Stomach (tissue), 9 donors: ENCODE data around the gene TRIOBP. TPM values are rescaled to one million over a fixed set of nuclear protein-coding genes. Genes with fewer than 3 reads are reported as not detected.
A peak's percentile ranks its signal among the peaks of the same experiment; 100 is the strongest.

Experiments
- DNase-seq, 2 donors: peaks; one replicate each; pipeline versions ENCODE4 v3.0.0 to v3.0.0-alpha.2; 2013 to 2019
- H3K27ac ChIP-seq, 5 donors: fragments of 200-600 bp in 4 of 5; sonication (generic) in 4 of 5; one replicate each; pipeline ENCODE4 v1.5.1; 2013 to 2019; ENCODE audit warnings: mild to moderate bottlenecking in 1 of 5, moderate library complexity in 1 of 5
- H3K27me3 ChIP-seq, 3 donors: fragments of 200-600 bp; sonication (generic); one replicate each; pipeline ENCODE4 v1.5.1; 2017 to 2019; ENCODE audit warnings: mixed run types in 1 of 3
- H3K36me3 ChIP-seq, 4 donors: fragments of 200-600 bp; sonication (generic); 1 replicate in 3 of 4; 2 replicates in 1 of 4; pipeline ENCODE4 v1.5.1; 2016 to 2019
- H3K4me1 ChIP-seq, 4 donors: fragments of 200-600 bp; sonication (generic); one replicate each; pipeline ENCODE4 v1.5.1; 2016 to 2019
- H3K4me3 ChIP-seq, 4 donors: fragments of 200-600 bp; sonication (generic) in 3 of 4; one replicate each; pipeline ENCODE4 v1.5.1; 2016 to 2019; ENCODE audit warnings: mild to moderate bottlenecking in 1 of 4
- H3K9me3 ChIP-seq, 4 donors: fragments of 200-600 bp; sonication (generic); one replicate each; pipeline ENCODE4 v1.5.1; 2016 to 2019
- EP300 ChIP-seq: sonication (generic); formaldehyde crosslinking; IDR thresholded peaks from one replicate; pipeline ENCODE4 v1.6.1; 2017; ENCODE audit warnings: antibody characterized with exemption
- POLR2A ChIP-seq, 4 donors: fragments of 450-650 bp; IDR thresholded peaks; one replicate each; pipeline ENCODE4 v1.6.1; 2016; ENCODE audit warnings: antibody characterized with exemption in 4 of 4, control low read depth in 2 of 4, mild to moderate bottlenecking in 1 of 4, moderate library complexity in 1 of 4
- POLR2AphosphoS5 ChIP-seq, 3 donors: sonication (generic); formaldehyde crosslinking; IDR thresholded peaks; one replicate each; pipeline ENCODE4 v1.6.1; 2016; ENCODE audit warnings: antibody characterized with exemption in 3 of 3
- WGBS, 5 donors: extraction: QIAGEN DNeasy Blood & Tissue Kit in 3 of 5; methylation state at CpG; one replicate each; pipeline versions ENCODE4 v1.1.5 to v1.1.7; 2013 to 2018; 5-methylcytosine and 5-hydroxymethylcytosine counted together
- intact Hi-C: fragments of 100-400 bp; cut with DNase I; formaldehyde crosslinking; loops from one replicate; pipeline ENCODE4 v1.15.1; 2023; ENCODE audit warnings: low total_unique reads
- polyA plus RNA-seq, 3 donors: library from polyadenylated mRNA; stranded (reverse); fragments of 200-250 nt; gene quantifications; one replicate each; pipeline ENCODE4 v1.2.3, GENCODE V29; 2013
- total RNA-seq, 5 donors: library from RNA; depleted of rRNA; stranded (reverse); fragments of >200 nt; gene quantifications; one replicate each; pipeline versions ENCODE4 v1.1.0 to v1.2.3, GENCODE V29; 2014 to 2016
- TF ChIP-seq, protein P1 (sequence below), 7 experiments: fragments of 450-650 bp in 4 of 7; fragments of 200-600 bp in 3 of 7; sonication (generic) in 3 of 7; IDR thresholded peaks; one replicate each; pipeline ENCODE4 v1.5.1; 2016 to 2019; ENCODE audit warnings: antibody characterized with exemption in 7 of 7, control low read depth in 2 of 7, mild to moderate bottlenecking in 1 of 7
- donor health status: healthy with polysubstance abuse.
- donor health status: Bipolar disorder and iron deficiency.
- donor health status: healthy.

TRIOBP gene
- total and polyA plus RNA-seq, 8 donors, result 30.6 to 355 (median 86.1) TPM

DNA sequence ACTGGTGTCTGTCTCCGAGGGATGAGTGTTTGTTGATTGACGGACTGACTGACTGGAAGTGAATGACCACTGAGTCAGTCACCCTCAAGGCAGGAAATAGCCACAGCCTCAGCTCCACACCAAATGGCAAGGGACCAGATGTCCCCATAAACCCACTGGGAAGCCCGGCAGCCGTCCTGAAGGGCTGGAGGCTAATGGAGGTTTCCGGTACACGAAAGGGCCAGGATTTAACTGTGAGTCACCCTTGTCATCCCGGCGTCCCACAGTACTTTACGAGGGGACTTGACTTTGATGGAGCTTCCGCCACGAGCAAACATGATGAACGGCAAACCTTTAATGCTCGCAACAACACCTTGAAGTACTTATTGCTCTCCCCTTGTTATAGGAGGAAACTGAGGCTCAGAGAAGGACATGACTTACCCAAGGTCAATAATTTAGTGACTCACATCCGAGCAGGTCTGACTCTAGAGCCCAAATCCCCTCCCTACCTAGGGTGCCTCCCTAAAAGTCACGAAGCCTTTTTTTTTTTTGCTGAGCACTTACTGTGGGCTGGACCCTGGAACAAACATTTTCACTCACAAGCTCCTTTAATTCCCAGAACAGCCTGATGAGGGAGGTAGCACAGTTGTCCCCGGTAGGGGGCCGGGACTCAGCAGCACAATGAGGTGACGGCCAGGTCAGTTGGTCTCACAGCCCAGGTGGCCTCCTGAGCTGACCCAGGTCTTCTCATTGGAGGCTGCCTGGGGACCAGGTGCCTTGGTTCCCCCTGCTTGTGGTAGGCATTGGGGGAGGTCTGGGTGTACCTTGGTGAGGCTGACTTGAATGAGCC is 85.7 kb downstream of the TRIOBP start:
- peak in 1 of 2 donors; percentile 15 for DNase-seq
- peaks cover 6 to 25% (median 21%) of the 10 kb centered on the region in 4 donors for H3K4me1 ChIP-seq
- H3K36me3 ChIP-seq, result no peaks in the 10 kb centered on the region
- no peaks in the 10 kb centered on the region for H3K9me3 ChIP-seq
- H3K27me3 ChIP-seq, result no peaks in the 10 kb centered on the region
- H3K27ac ChIP-seq, result no peak overlapping the region
- TF ChIP-seq EP300 (no peak), POLR2AphosphoS5 (IDR thresholded peaks at IDR 0.05) (no peak), POLR2A (IDR thresholded peaks at IDR 0.05) (no peak)
- TF ChIP-seq, protein P1, sequence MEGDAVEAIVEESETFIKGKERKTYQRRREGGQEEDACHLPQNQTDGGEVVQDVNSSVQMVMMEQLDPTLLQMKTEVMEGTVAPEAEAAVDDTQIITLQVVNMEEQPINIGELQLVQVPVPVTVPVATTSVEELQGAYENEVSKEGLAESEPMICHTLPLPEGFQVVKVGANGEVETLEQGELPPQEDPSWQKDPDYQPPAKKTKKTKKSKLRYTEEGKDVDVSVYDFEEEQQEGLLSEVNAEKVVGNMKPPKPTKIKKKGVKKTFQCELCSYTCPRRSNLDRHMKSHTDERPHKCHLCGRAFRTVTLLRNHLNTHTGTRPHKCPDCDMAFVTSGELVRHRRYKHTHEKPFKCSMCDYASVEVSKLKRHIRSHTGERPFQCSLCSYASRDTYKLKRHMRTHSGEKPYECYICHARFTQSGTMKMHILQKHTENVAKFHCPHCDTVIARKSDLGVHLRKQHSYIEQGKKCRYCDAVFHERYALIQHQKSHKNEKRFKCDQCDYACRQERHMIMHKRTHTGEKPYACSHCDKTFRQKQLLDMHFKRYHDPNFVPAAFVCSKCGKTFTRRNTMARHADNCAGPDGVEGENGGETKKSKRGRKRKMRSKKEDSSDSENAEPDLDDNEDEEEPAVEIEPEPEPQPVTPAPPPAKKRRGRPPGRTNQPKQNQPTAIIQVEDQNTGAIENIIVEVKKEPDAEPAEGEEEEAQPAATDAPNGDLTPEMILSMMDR (IDR thresholded peaks at IDR 0.05), result no peak
- WGBS, 5 donors, result 70 to 83% (median 79%) methylated on average over 18 of the region's 18 CpGs
- intact Hi-C loops, result no loop called here
- no peak overlapping the region for H3K4me3 ChIP-seq

DNA sequence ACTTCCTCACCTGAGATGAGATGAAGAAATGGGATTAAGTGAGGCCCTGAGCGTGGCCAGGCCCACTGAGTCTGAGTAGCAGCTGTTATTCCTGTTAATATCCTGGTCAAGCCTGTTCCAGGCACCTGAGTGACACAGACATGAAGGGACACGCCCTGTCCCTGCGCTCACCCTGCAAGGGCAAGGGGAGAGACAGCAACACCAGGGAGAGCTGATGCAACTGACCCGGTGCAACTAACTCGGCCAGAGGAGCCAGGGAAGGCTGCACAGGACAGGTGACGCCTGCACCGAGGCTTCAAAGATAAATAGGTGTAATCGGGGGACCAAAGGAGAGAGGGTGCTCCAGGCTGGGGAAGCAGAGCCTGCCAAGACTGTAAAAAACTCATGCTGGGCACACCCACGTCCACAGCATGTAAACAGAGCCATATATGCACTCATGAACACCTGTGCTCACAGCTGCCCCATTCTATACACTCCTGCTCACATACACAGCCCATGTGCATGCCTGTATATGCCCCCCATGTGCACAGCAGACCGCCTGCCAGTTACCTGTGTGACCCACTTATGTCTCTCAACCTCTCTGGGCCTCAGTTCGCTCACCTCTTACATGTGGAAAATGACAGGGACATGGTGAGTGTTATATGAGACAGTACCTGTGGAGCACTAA is 88.1 kb downstream of the TRIOBP start:
- intact Hi-C loops, result no loop called here
- no peaks in the 10 kb centered on the region for H3K27me3 ChIP-seq
- peak; percentile 75 to 85 for DNase-seq
- peak overlapping the region; percentile 44 to 75 (median 57) for H3K27ac ChIP-seq
- H3K4me1 ChIP-seq, result peaks cover 6 to 22% (median 18%) of the 10 kb centered on the region in 4 donors
- no peak overlapping the region for H3K4me3 ChIP-seq
- 26 to 55% (median 41%) methylated on average over 11 of the region's 11 CpGs for WGBS, 5 donors
- H3K36me3 ChIP-seq, result no peaks in the 10 kb centered on the region
- peak in 2 of 3 donors; percentile 46 to 77 for TF ChIP-seq POLR2AphosphoS5 (IDR thresholded peaks at IDR 0.05)
- no peak for TF ChIP-seq EP300
- no peak for TF ChIP-seq POLR2A (IDR thresholded peaks at IDR 0.05)
- TF ChIP-seq, protein P1 (IDR thresholded peaks at IDR 0.05), result no peak
- H3K9me3 ChIP-seq, result no peaks in the 10 kb centered on the region

DNA sequence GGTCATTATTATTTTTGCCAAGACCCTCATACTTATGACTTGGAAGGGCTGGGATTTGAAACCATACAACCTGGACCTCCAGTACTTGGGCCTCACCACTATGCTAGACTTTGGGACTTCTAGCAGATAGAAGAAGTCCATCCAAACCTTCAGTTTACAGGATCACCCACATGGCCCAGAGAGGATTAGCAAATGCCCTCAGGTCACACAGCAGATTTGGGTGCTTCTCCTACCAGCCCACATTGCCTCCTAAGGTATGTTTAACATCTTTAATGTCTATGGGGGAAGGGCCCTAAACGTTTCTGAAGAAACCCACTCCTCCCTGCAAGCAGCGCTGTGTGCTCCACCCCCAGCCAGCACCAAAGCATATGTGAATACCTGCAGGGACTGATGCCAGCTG is 93.4 kb downstream of the TRIOBP start:
- Histone ChIP-seq H3K27ac (no peak overlapping the region), H3K27me3 (no peaks in the 10 kb centered on the region), H3K9me3 (no peaks in the 10 kb centered on the region), H3K36me3 (no peaks in the 10 kb centered on the region), H3K4me1 (peaks cover 0 to 11% (median 6%) of the 10 kb centered on the region in 4 donors), H3K4me3 (no peak overlapping the region)
- DNase-seq, result no peak
- intact Hi-C loops, result loop anchor here (10.0 kb wide), 1 partner anchor 145 kb away; no protein-coding TSS in a partner anchor
- no peak for TF ChIP-seq EP300
- TF ChIP-seq POLR2A (IDR thresholded peaks at IDR 0.05), result no peak
- TF ChIP-seq POLR2AphosphoS5 (IDR thresholded peaks at IDR 0.05), result no peak
- TF ChIP-seq, protein P1 (IDR thresholded peaks at IDR 0.05), result no peak
- 13 to 65% (median 63%) methylated on average over 1 to 2 of the region's 2 CpGs for WGBS, 5 donors

DNA sequence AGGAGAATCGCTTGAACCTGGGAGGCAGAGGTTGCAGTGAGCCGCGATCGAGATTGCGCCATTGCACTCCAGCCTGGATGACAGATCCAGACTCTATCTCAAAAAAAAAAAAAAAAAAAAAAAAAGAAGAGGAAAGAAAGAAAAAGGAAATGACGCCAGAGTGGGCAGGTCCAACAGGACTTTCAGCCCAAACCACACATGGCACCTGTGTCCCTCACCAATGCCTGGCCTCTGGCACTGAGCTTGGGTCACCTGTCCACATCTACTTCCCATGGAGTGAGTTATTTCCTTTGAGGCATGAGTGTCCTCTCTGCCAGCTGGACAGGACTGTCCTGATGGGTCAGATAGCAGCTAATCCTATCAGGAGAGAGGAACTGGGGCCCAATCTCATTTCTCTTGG is 95.6 kb downstream of the TRIOBP start:
- intact Hi-C loops, result loop anchor here (10.0 kb wide), 1 partner anchor 148 kb away; no protein-coding TSS in a partner anchor
- Histone ChIP-seq H3K27me3 (no peaks in the 10 kb centered on the region), H3K9me3 (no peaks in the 10 kb centered on the region), H3K4me1 (peaks cover 0 to 8% (median 3%) of the 10 kb centered on the region in 4 donors), H3K4me3 (no peak overlapping the region), H3K36me3 (no peaks in the 10 kb centered on the region), H3K27ac (no peak overlapping the region)
- TF ChIP-seq, protein P1 (IDR thresholded peaks at IDR 0.05), result no peak
- peak in 1 of 2 donors; percentile 12 for DNase-seq
- 79 to 89% (median 87%) methylated on average over 6 of the region's 6 CpGs for WGBS, 5 donors
